ENCODE measurements around the gene FMO1.
"Not testable (repeated sequence)": the region's sequence is repeated elsewhere in the genome, so short reads cannot be mapped to it uniquely, and the experiment has no call there.

Gene FMO1, protein sequence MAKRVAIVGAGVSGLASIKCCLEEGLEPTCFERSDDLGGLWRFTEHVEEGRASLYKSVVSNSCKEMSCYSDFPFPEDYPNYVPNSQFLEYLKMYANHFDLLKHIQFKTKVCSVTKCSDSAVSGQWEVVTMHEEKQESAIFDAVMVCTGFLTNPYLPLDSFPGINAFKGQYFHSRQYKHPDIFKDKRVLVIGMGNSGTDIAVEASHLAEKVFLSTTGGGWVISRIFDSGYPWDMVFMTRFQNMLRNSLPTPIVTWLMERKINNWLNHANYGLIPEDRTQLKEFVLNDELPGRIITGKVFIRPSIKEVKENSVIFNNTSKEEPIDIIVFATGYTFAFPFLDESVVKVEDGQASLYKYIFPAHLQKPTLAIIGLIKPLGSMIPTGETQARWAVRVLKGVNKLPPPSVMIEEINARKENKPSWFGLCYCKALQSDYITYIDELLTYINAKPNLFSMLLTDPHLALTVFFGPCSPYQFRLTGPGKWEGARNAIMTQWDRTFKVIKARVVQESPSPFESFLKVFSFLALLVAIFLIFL

DNA sequence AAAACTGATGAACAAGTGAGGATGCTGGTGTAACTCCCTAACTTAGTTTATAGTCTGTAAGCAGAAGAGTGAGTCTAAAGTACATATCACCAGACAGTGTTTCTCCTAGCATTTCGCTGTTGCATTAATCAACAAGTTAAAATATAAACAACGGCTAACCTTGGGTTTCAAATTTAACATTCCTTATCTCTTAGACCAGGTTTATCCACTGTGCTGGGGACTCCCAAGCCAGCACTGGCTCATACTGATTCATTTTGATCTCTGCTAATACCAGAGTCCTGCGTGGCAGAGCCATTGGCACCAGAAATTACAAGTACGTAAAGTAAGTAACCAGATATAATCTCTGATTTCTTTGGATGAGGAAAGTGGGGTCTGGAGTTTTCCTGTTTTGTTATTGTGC lies at the start of gene FMO1:
FMO1 (plus strand) TSS at position 193 of the 400 bp plus-strand sequence. CDS start 9,594 bp downstream, outside the sequence.
- no peak for DNase-seq

DNA sequence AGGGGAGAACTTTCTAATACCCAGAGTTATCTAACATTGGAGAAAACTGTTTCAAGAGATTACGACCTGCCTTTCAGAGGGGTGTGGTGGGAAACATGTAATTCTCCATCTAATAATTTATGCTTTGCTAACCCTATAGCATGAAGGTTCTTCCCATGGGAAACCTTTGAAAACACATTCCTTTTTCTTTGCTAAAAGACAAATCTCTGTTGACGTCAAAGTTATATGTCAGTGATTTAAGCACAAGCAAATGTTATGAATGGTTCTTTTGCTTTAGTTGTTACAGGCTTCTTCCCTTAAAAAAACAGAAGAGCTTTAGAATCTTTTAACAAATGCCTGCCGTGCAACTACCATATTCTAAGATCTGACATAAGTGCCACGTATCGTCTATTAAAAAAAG lies 44.0 kb upstream of the FMO1 start:
- DNase-seq: no peak

DNA sequence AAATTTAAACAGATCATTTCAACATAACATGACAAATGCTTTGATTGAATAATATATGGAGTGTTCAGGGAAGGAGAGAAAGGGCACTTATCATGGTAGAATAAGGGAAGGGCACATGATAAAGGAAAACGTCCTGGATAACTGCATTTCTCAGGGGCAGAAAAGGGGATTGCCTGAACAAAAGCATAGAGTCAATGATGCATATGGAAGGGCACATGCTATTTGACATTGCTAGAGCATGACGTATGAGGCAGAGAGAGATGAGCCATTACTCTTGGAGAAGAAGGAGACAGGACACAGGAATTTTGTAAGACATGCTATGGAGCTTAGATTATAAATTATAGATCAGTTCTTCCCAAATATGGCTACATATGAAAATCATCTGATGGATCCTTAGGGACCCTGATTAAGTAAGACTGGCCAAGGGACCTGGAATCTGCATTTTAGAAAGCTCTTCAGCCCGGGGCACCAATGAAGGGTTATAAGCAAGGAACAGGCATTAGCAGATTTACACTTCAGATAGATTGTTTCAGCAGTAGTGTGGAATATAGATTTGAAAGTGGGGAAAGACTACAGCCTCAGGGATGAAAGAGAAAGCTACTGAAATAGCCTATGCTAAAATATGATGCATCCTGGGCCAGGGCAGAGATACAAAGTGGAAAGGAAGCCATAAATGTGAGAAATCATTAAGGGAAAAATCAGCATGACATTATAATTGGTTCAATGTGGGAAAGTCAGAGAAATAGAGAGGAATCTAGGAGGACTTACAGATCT lies 41.9 kb upstream of the FMO1 start:
- no peak for DNase-seq

DNA sequence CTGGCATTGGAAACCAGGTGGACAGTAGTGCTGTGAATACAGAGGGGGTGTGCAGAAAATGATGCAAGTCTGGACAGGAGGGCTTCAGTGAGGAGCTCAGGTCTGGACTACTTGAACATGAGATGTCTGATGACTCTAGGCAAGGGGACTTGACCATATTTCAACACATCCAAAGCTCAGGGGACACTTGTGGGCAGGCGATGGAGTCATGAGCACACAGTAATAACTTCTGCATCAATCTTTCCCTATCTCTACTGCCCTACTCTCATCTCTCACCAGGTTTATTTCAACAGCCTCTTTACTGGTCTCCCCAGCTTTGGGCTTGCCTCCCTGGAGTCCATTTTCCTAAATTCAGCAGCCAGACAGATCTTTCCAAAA lies 41.3 kb upstream of the FMO1 start:
- DNase-seq: no peak

DNA sequence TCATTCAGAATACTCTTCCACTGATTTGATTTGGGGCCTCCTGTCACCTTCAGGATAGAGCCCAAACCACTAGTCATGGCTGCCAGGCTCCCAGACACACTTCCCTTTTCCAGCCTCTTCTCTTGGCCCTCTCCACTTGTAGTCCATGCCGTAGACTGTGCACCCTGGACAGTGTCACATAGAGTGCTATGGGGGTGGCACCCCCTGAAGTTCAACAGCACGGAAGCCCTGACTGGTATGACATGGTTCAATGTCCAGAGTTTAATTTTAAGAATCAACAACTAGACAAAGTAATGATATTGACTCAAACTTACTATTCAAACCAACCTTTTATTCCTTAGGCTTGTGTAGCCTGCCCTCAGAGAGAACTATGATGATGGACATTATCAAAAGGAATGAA lies 40.9 kb upstream of the FMO1 start:
- DNase-seq: no peak

DNA sequence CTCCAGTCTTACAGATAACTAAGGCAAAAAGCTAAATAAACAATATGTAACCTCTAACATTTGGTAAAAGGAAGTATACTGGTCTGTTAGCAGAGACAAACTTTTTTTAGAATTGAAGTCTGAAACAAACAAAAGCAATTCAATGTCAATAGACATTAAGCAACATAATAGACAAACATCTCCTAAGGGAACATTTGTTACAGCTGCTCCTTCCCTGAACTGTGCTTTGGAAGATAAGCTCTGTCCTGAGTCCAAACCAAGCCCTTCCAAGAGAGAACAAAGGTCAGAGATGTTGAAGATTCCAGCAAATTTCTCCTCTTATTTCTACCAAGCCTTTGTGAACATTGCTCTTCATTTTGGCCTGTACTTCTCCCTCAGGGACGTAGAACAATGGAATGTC lies 37.9 kb upstream of the FMO1 start:
- DNase-seq: no peak

DNA sequence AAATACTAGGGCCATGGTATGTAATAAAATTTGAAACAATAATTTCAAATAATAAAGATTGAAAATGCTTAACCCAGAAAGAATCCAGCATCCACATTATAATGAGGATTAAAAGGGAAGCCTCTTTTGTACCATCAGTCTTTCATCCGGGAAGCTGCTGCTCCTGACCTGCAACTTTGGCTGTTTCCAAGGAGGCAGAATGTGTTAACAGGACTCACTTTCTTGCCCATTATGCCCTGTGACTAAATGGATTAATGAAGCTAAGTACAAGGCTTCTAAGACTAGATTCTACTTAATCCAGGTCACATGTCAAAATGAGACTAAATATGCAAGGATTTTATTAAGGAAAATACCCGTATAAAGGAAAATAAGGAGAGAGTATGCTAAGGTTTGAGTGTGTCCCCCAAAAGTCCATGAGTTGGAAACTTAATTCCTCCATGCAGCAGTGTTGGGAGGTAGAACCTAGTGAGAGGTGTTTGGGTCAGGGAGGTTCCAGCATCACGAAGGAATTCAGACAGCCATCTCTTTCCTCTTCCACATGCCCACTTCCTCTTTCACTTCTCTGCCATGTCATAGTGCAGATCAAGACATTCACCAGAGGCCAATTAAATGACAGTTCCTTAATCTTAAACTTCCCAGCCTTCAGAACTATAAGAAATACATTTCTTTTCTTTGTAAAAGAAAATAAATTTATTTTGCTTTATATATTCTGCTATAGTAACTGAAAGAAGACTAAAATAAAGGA lies 35.5 kb upstream of the FMO1 start:
- DNase-seq: no peak

DNA sequence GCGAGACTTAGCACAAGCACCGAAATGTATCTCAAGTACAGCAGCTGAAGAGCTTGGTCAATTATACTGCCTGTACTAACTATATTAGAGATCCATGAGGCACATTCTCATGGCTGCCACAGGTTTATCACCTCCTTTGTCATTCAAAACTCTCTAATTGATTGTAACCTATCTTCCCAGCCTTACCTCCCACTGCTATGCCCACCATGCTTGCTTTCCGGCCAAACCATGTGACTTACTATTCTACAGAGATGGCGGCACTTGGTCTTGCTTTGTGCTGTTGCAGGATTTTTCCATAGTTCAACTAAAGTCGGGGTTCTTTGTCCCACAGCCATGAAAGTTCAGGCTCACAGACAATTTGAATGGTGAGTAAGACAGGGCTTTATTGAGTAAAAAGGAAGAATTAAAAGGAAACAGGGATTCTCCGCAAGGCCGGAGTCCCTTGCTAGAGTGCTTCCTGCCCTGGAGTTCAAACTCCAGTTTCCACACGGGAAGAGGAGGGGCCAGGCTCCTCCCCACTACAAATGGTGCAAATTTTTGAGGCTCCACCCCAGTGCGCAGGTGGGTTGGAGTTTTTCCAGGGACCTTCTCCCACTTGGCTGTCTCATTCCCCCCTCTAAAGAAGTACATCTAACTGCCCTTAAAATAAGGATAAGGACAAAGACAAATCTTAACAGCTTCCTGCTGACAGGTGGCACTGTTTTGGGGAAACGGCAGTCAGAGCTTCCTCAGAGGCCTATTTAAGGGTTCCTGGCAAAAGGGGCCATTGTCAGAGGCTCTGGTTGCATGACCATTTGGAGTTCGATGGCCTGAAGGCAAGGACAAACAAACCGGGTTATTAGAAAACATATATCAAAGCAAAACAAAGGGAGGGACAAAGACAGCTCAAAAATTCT lies 34.5 kb upstream of the FMO1 start:
- no peak for DNase-seq

DNA sequence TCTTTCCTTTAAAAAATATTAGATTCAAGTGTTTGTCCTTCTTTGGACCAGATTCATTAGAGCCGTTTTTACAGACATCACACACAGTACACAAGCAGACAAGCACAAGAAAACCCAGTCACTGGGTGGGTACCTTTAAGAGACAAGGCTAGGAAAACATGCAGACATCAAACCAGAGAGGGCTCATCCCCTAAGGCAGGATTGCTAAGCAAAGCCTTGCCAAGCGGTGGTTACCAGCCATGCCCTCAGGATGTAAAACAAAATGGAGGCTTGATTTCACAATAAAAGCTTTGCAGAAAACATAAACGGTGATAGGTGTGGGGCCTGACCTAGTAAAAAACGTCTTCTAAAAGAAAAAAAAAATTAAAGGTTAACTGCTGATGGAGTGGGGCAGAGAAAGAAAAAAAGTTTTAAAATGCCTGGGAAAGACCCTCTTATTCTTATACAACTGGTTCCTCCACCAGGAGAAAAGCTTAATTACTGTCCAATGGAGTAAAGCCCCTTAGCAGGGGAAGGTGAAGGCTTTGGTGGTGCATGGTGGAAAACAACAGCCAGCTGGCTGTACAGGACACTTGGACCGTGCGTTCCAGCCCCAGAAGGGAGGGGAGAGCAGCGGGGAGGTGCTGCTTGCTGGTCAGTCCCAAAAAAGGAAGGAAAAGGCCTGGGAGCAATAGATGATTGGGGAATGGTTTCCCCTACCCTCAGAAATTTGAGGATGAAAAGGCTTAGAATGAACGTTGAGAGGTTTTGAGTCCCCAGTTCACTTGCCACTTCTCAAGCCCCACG lies 30.4 kb upstream of the FMO1 start:
- no peak for DNase-seq

DNA sequence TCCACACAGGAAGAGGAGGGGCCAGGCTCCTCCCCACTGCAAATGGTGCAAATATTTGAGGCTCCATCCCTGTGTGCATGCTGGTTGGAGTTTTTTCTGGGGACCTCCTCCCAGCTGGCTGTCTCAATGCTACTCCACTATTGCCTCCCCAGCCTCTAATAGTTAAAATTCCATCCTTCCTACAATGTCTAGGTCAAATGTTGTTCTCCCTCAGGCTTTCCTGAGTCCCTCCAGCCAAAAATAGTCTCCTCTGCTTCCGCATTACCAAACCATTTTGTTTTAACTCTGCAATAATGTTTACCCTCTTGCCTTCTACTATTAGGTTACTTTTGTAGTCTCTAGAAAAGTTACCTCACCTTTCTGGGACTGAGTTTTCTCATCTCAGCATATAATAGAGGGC lies 29.6 kb upstream of the FMO1 start:
- no peak for DNase-seq

DNA sequence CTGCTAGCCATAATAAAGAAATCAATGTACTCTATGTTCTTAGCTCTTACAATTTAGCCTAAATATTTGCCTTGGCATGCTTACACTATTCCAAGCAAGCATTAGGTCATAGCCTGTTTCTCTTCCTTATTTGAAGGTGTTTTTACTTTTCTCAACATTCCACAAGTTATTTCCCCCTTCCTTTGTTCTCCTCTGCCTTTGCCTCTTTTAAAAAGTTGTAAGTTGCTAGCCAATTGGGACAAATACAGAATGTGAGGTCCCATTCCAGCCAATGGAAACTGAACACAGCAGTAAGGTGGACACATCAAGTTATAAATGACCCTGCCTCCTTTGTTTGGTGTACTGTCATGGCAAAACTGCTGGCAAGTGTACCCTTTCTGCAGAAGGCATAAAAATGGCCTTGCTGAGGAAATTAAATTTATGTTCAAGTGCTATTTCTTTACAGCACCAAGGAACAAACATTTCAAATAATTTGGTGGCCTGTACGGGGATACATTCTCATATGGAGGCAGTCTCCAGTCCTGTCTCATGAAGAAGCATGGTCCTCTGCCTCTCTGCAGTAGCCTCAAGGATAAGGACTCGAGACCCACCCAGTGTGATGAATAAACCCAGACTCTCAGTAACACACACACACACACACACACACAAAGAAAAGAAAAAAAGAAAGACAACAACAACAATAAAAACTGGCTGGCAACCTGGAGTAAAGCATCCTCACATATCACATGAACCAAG lies 28.8 kb upstream of the FMO1 start:
- DNase-seq: no peak

DNA sequence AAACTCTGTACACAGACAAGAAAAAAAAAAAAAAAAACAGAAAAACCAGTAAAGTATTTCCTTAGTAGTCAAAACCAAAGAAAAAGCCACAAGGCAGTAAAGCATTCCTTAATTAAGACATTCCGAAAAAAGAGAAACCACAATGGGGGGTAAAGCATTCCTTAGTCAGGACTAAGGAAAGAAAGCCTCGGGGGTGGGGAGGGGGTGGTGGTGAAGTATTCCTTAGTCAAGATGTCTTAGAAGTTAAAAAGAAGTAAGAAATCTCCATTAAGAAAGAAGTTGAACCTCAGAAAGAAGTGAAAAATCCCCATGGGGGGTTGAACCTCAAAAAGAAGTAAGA lies 28.2 kb upstream of the FMO1 start:
- DNase-seq: no peak

DNA sequence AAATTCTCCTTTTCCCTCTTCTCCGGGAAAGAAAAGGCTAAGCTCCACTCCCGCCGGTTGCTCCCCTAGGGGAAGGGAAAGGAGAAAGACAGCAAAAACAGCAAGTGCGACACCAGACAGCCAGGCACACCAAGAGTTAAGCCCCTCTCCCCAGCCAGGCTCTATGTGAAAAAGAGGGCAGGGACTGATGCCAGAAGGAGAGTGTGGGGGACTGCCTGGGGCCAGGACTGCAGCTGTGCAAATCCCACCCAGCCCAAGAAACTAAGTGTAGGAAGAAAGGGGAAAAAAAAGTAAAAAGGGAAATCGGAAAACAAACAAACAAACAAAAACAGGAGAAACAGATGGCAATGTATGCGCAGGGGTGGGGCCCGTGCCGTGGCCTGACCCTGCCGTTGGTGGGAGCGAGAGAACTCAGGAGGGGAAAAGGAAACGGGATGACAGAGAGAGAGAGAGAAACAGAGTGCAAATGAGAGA lies 27.7 kb upstream of the FMO1 start:
- no peak for DNase-seq

DNA sequence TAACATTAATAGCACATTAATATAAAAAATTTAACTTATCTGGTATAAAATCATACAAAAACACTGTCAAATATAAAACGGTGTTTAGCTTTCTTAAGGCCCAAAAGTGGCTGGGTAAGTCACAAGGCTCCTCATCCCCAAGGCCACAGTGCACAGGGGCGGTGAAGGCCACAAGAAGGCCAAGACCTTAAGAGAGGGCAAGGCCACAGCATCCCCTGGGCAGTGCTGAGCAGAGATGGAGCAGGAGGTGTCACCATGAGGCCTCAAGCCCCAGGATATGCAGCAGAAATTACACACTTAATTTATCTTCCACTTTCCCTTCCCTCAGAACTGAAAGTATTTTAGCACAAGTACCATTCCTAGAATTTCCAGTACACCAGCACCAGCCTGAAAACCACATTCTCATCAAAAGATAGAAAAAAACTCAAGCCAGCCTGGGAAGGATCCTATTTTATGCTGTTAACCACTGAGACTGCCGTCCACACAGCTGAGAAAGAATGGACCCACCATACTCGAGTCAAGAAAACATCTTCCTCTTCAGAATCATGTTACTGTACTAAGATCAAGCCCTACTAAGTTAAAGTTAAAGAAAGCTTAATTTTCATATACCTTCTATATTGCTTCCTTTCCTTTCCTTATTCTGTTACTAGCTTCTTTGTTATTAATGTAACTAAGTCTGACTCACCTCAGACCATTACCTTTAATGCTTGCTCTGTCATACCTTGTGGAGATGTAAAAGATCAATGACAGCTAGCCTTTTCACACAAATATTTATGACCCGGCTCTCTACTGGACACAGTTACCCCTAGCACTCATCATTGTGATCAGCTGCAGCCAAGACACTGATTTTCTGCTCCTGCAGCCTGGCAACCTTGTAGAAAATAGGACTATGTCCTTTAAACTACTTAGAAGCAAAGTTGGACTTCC lies 26.4 kb upstream of the FMO1 start:
- DNase-seq: no peak

DNA sequence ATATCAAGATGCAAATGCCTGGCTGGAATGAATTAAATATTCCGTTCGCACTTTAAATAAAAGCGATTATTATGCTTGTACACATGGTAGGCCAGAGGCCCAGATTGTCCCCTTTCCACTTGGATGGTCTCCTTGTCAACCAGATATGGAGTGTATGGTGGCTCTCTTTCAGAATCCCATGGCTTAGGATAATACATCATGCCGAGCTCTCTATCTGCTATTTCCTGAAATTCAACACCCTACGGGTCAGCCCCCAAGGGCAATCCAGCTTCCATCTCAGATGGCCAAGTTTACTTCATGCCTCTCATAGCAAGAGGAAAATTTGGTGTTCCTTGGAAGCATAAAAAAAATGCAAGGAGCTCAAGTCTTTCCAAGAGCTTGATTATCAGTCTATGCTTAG lies 25.4 kb upstream of the FMO1 start:
- no peak for DNase-seq

DNA sequence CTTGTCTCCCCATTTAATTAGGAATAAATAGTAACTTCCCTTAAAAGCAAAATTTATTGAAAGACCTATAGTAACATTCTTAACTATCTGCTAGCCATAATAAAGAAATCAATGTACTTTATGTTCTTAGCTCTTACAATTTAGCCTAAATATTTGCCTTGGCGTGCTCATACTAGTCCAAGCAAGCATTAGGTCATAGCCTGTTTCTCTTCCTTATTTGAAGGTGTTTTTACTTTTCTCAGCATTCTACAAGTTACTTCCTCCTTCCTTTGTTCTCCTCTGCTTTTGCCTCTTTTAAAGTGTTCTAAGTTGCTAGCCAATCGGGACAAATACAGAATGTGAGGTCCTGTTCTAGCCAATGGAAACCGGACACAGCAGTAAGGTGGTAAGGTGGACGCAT lies 24.0 kb upstream of the FMO1 start:
- not testable (repeated sequence) for DNase-seq

DNA sequence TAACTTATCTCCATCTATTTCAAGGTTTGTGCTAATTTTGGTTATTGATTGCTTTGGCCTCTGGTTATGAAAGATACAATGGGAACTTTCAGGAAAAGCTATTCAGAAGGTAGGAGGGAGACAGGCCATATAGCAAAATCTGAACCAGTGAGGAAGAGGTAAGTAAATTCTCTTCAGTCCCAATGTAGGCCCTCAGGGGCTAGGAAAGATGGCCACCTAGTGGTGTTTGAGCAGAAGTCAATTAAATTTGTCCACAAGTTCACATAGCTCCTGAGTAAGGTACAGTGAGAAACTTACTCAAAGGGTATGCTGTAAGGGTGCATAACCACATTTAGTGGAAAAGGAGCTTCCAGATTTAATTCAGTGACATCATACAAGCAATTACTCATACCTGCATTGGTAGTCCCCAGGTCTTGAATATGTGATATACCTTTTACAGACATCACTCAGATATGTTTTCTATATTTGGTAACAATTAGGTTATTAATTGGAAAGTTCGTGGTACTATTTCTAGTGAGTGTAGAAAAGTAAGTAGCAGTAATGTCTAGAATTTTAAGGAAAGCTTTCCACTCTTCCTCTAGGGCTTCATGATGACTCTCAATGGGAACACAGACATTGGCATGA lies 21.4 kb upstream of the FMO1 start:
- DNase-seq: peak; percentile 21

DNA sequence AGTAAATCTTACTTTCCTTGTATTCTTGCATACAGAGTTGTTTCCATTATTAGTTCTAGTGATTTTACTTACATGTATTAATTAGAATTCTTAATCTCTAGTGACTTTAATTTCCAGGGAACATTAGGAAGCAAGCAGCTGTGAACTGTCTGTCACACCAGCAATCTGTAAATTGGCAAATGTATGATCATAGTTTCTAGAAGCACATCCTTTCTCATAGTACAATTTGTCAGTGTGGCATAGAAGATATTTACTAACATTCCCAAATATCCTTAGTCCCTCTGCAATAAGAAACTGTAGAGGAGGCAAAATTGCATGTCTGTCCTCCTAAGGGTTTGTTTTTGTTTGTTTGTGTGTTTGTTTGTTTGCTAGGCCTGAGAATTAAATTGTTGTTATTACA lies 17.0 kb upstream of the FMO1 start:
- DNase-seq: no peak

DNA sequence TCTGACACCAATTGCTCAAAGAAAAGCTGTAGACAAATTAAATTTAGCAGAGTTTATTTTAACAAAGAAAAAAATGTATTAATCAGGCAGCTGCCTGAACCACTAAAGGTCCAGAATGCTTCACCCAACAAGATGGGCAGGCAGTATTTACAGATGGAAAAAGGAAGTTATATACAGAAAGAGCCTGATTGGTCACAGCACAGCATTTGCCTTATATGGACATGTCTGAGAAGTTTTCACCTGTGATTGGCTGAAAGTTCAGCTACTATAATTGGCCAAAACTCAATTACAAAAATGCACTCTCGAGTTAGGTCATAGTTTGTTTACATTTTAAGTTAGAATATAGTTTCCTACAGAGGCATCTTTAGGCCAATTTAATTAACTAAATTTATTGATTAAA lies 15.1 kb upstream of the FMO1 start:
- DNase-seq: no peak

All from CD4-positive, alpha-beta T cell treated with Interleukin-4 for 4 hours (primary cell).